RWPE2 (cell line): Measurements from ENCODE around the gene GIMAP5.

ENCODE experiments used
- ATAC-seq: fragments of 200-7000 bp; cut with Tn5 transposase; 3 replicates; pipeline ENCODE4 v1.9.1; 2021; ENCODE audit warnings: low read depth
- DNase-seq: peaks from one replicate; pipeline ENCODE4 v3.0.0-alpha.2; 2020; ENCODE audit warnings: low spot score
- H3K27ac ChIP-seq: fragments of 450-650 bp; 2 replicates; pipeline ENCODE4 v1.5.1; 2017; ENCODE audit warnings: mild to moderate bottlenecking; ENCODE audit not compliant: poor library complexity, severe bottlenecking
- H3K27me3 ChIP-seq: fragments of 250-450 bp; sonication (Bioruptor Pico); 2 replicates; pipeline ENCODE4 v1.5.1; 2021; ENCODE audit warnings: mild to moderate bottlenecking, moderate library complexity; ENCODE audit not compliant: insufficient read depth, poor library complexity, severe bottlenecking
- H3K36me3 ChIP-seq: fragments of 250-450 bp; sonication (Bioruptor Pico); 2 replicates; pipeline ENCODE4 v1.5.1; 2020; ENCODE audit warnings: low read depth, mild to moderate bottlenecking, moderate library complexity
- H3K4me1 ChIP-seq: fragments of 250-450 bp; sonication (Bioruptor Pico); 2 replicates; pipeline ENCODE4 v1.5.1; 2021; ENCODE audit warnings: mild to moderate bottlenecking, moderate library complexity; ENCODE audit not compliant: insufficient read depth, poor library complexity, severe bottlenecking
- H3K4me3 ChIP-seq: fragments of 250-450 bp; sonication (Bioruptor Pico); 2 replicates; pipeline ENCODE4 v1.5.1; 2021; ENCODE audit warnings: mild to moderate bottlenecking, moderate library complexity; ENCODE audit not compliant: severe bottlenecking
- H3K9me3 ChIP-seq: fragments of 250-450 bp; sonication (Bioruptor Pico); 2 replicates; pipeline ENCODE4 v1.5.1; 2021; ENCODE audit warnings: mild to moderate bottlenecking, moderate library complexity; ENCODE audit not compliant: severe bottlenecking
- TF ChIP-seq, protein P1 (sequence below): fragments of 450-650 bp; IDR thresholded peaks from one replicate; pipeline ENCODE4 v1.5.1; 2017; ENCODE audit warnings: mild to moderate bottlenecking, moderate library complexity; ENCODE audit not compliant: poor library complexity, severe bottlenecking

Gene GIMAP5

DNA sequence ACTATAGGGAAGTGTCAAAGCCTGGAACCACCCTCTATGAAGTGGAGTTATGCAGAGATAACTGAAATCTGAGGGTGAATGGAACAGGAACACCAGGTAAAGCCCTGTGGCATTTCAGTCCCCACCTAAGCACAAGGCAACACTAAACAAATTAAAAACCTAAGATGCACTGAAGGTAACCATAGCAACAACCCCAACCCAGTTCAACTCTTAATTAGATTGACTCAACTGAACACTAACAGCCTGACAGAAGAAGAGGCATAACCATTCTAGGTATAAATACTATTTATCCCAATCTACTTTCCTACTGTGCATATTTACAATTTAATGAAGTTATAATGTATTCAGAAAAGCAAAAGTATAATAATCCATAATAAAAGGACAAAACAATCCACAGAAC lies 9.2 kb upstream of the GIMAP5 start:
- no peak for ATAC-seq
- no peaks in the 10 kb centered on the region for H3K27me3 ChIP-seq
- no peaks in the 10 kb centered on the region for H3K36me3 ChIP-seq

DNA sequence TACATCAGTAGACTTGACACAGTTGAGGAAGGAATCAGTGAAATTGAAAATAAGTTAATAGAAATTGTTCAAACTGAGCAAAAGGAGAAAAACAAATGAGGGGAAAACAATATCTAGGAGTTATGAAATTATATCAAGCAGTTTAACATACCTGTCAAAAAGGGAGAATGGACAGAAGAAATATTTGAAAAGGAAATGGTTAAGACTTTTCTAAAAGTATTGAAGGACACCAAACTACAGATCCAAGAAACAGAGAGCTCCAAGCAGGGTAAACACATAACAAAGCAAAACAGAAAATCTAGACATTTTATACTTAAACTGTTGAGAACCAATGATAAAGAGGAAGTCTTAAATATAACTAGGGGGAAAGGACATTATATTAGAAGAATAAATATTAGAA lies 8.6 kb upstream of the GIMAP5 start:
- Histone ChIP-seq H3K4me3 (no peak overlapping the region), H3K4me1 (no peaks in the 10 kb centered on the region), H3K36me3 (no peaks in the 10 kb centered on the region), H3K27ac (no peak overlapping the region), H3K27me3 (no peaks in the 10 kb centered on the region), H3K9me3 (peaks cover 4% of the 10 kb centered on the region)
- ATAC-seq: no peak
- no peak for DNase-seq
- TF ChIP-seq, protein P1, sequence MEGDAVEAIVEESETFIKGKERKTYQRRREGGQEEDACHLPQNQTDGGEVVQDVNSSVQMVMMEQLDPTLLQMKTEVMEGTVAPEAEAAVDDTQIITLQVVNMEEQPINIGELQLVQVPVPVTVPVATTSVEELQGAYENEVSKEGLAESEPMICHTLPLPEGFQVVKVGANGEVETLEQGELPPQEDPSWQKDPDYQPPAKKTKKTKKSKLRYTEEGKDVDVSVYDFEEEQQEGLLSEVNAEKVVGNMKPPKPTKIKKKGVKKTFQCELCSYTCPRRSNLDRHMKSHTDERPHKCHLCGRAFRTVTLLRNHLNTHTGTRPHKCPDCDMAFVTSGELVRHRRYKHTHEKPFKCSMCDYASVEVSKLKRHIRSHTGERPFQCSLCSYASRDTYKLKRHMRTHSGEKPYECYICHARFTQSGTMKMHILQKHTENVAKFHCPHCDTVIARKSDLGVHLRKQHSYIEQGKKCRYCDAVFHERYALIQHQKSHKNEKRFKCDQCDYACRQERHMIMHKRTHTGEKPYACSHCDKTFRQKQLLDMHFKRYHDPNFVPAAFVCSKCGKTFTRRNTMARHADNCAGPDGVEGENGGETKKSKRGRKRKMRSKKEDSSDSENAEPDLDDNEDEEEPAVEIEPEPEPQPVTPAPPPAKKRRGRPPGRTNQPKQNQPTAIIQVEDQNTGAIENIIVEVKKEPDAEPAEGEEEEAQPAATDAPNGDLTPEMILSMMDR: no peak

More for the DNA sequence above, 9.2 kb upstream of the GIMAP5 start:
- DNase-seq: no peak
- no peak overlapping the region for H3K27ac ChIP-seq
- no peaks in the 10 kb centered on the region for H3K4me1 ChIP-seq
- TF ChIP-seq, protein P1: no peak
- H3K9me3 ChIP-seq: peaks cover 4% of the 10 kb centered on the region
- no peak overlapping the region for H3K4me3 ChIP-seq

DNA sequence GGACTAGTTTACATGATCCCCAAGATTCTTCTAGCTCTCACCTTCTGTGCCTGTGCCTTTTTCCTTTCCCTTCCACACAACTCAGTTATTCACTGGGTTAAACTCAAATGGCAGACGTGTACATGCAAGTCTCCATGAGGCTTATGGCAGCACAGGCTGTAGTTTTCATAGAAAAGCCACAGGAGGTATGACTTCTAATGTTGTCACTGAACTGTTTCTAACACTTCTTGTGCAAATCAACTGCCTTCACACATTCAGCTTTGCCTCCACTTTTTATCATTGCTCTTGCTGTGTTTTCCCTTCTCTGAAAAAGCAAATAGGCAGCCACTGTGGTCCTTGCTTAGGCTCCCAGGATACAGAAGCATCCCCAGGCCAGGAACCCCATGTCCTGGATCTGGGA lies 5.3 kb upstream of the GIMAP5 start:
- TF ChIP-seq, protein P1: no peak
- Histone ChIP-seq H3K4me1 (no peaks in the 10 kb centered on the region), H3K9me3 (peaks cover 4% of the 10 kb centered on the region), H3K27ac (no peak overlapping the region), H3K36me3 (no peaks in the 10 kb centered on the region), H3K27me3 (no peaks in the 10 kb centered on the region), H3K4me3 (no peak overlapping the region)
- ATAC-seq (no peak), DNase-seq (no peak)

DNA sequence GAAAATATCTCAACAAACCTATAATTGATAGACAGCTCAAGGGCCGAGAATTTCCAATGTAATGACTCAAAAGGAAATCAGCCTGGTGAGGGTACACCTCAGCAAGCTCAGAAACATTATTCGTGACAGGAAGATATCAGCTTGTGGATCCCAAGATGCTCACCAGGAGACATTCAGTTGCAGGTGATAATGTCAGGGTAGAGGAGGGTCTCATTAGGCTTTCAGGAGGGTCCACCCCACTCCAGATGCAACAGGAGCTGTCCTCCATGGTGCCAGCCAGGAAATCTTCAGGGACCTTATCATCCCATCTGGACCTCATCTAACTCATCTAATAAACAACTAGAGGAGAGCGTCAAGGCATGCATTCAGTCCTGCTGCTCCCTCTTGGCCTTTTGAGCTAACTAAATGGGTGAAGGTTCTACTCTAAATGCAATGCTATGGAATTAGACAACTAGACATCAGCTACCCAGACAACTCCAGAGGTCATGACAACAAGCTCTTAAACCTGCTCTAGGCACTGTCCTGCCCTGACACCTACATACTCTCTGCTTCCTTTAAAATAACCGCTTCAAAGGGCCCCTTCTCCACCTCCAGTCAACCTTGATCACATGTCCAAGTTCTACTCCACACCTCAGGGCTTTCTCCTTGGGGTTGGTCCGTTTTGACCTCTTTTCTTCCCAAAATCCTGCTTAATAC lies 4.3 kb upstream of the GIMAP5 start:
- H3K36me3 ChIP-seq: no peaks in the 10 kb centered on the region
- H3K9me3 ChIP-seq: peaks cover 4% of the 10 kb centered on the region
- DNase-seq (no peak), ATAC-seq (no peak)
- H3K4me3 ChIP-seq: no peak overlapping the region
- TF ChIP-seq, protein P1: no peak
- H3K27ac ChIP-seq: no peak overlapping the region
- H3K4me1 ChIP-seq: no peaks in the 10 kb centered on the region
- H3K27me3 ChIP-seq: no peaks in the 10 kb centered on the region

DNA sequence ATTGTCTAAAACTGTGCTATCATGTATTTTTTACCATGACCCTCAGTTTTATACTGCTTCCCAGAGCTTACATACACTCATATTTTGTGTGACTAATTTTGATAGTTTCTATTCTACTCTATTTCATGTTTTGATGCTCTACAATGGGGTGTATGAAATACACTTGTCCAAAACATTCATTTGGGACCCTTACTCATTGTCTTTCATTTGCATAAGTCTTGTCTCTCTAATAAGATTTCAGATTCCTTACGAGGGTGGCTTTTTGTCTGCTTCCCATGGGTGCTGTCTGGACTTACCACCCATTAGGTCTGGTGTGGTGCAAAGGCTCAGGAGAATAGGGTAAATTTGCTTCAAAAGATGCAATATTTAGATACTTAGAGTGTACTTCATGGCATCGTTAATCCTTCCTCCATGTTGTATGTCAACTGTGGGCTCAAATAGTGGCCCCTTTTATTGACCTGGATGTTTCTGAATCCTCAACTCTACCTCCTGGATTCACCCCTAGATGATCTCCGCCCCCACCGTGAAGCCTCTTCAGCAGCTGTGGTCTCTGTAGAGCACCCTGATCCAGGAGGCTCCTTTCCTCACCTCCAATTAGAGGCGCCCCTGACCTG lies 3.6 kb upstream of the GIMAP5 start:
- no peaks in the 10 kb centered on the region for H3K27me3 ChIP-seq
- peaks cover 2% of the 10 kb centered on the region for H3K9me3 ChIP-seq
- TF ChIP-seq, protein P1: no peak
- no peaks in the 10 kb centered on the region for H3K36me3 ChIP-seq
- DNase-seq (no peak), ATAC-seq (no peak)
- no peak overlapping the region for H3K27ac ChIP-seq
- peaks cover 4% of the 10 kb centered on the region for H3K4me1 ChIP-seq
- H3K4me3 ChIP-seq: no peak overlapping the region
